GM23248 (cell line): Measurements from ENCODE around the gene PFKFB2. TPM values are rescaled to one million over a fixed set of nuclear protein-coding genes. Genes with fewer than 3 reads are reported as not detected.

Source experiments
- DNase-seq: peaks from one replicate; pipeline ENCODE4 v3.0.0-alpha.2; 2015
- H2AFZ ChIP-seq: fragments of 200-600 bp; sonication (generic); 2 replicates; pipeline ENCODE4 v1.6.1; 2016; ENCODE audit warnings: antibody characterized with exemption
- H3F3A ChIP-seq: fragments of 200-600 bp; sonication (generic); 2 replicates; pipeline ENCODE4 v1.6.1; 2016; ENCODE audit warnings: mild to moderate bottlenecking, antibody characterized with exemption, mixed run types; ENCODE audit not compliant: insufficient read depth
- H3K27ac ChIP-seq: fragments of 200-600 bp; sonication (generic); 2 replicates; pipeline ENCODE4 v1.5.1; 2016; ENCODE audit warnings: mild to moderate bottlenecking
- H3K27me3 ChIP-seq: fragments of 200-600 bp; sonication (generic); replicated peaks from 2 replicates; pipeline ENCODE4 v1.6.1; 2016; ENCODE audit warnings: mild to moderate bottlenecking; ENCODE audit not compliant: insufficient read depth
- H3K36me3 ChIP-seq: fragments of 200-600 bp; sonication (generic); 2 replicates; pipeline ENCODE4 v1.6.1; 2016; ENCODE audit warnings: low read depth, mild to moderate bottlenecking
- H3K4me1 ChIP-seq: fragments of 200-600 bp; sonication (generic); 2 replicates; pipeline ENCODE4 v1.6.1; 2016; ENCODE audit warnings: mild to moderate bottlenecking; ENCODE audit not compliant: insufficient read depth
- H3K4me2 ChIP-seq: fragments of 200-600 bp; sonication (generic); one replicate; pipeline ENCODE4 v1.6.1; 2016; ENCODE audit warnings: mild to moderate bottlenecking; ENCODE audit not compliant: unreplicated experiment
- H3K4me3 ChIP-seq: fragments of 200-600 bp; sonication (generic); 2 replicates; pipeline ENCODE4 v1.5.1; 2016; ENCODE audit warnings: mild to moderate bottlenecking
- H3K79me2 ChIP-seq: fragments of 200-600 bp; sonication (generic); 2 replicates; pipeline ENCODE4 v1.6.1; 2016; ENCODE audit warnings: mild to moderate bottlenecking; ENCODE audit not compliant: insufficient read depth
- H3K9ac ChIP-seq: fragments of 200-600 bp; sonication (generic); 2 replicates; pipeline ENCODE4 v1.6.1; 2016; ENCODE audit warnings: mild to moderate bottlenecking
- H3K9me2 ChIP-seq: fragments of 200-600 bp; sonication (generic); 2 replicates; pipeline ENCODE4 v1.6.1; 2016; ENCODE audit warnings: mixed run types, mild to moderate bottlenecking, moderate library complexity; ENCODE audit not compliant: insufficient read depth
- H3K9me3 ChIP-seq: fragments of 200-600 bp; sonication (generic); one replicate; pipeline ENCODE4 v1.6.1; 2017; ENCODE audit warnings: low read depth
- H4K20me1 ChIP-seq: fragments of 200-600 bp; sonication (generic); 2 replicates; pipeline ENCODE4 v1.6.0; 2016; ENCODE audit not compliant: insufficient read depth
- EZH2 ChIP-seq: fragments of 200-600 bp; sonication (generic); IDR thresholded peaks from 2 replicates; pipeline ENCODE4 v1.6.1; 2018; ENCODE audit warnings: antibody characterized with exemption, mild to moderate bottlenecking; ENCODE audit not compliant: insufficient read depth, poor library complexity, severe bottlenecking
- EZH2phosphoT487 ChIP-seq: fragments of 200-600 bp; sonication (generic); IDR thresholded peaks from 2 replicates; pipeline ENCODE4 v1.6.1; 2018; ENCODE audit warnings: antibody characterized with exemption, moderate library complexity, mild to moderate bottlenecking, low read depth; ENCODE audit not compliant: insufficient read depth
- WGBS, 2 experiments: methylation state at CpG; one replicate each; pipeline ENCODE4 v1.1.6; 2015 to 2017; ENCODE audit warnings: low lambda C conversion rate in 2 of 2, low coverage in 1 of 2; ENCODE audit errors: missing lambda C conversion rate in 2 of 2; 5-methylcytosine and 5-hydroxymethylcytosine counted together
- in situ Hi-C: fragments of 300-500 bp; cut with MboI; formaldehyde crosslinking; loops from 2 replicates; pipeline ENCODE4 v1.15.0; 2020
- polyA plus RNA-seq: library from polyadenylated mRNA; unstranded; fragments of >200 nt; fragmentation: Nextera tagmentation; extraction: Ambion mirVana; gene quantifications from 2 replicates; pipeline ENCODE4 v1.2.1, GENCODE V29; 2016
- total RNA-seq: library from RNA; depleted of rRNA; stranded (reverse); fragments of >200 nt; shearing (Covaris generic); gene quantifications from 2 replicates; pipeline ENCODE4 v1.2.3, GENCODE V29; 2014

Gene PFKFB2
- total and polyA plus RNA-seq, 2 experiments from 2014 or later, result 1.6 to 4.2 TPM

DNA sequence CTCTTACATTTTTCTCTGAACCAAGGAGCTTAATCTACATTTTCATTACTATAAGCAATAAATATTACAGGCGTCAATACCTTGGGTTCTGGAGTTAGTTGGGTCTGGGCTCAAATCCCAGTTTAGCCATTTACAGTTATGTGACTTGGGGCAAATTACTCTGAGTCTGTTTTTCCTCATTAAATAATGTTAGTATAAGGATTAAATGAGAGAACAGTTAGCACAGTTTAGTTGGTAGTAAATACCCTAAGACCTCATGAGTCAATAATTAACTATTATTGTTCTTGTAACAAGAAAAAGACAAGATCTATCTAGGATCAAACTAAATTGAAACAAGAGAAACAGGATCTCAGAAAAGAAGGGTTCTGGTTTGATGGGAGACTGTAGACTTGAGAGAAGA is 25.2 kb upstream of the PFKFB2 start:
- no peak for TF ChIP-seq EZH2phosphoT487
- TF ChIP-seq EZH2, result no peak
- Histone ChIP-seq H3K9me3 (no peaks in the 10 kb centered on the region), H3K27me3 (no peaks in the 10 kb centered on the region), H3K36me3 (no peaks in the 10 kb centered on the region), H3K9me2 (no peaks in the 10 kb centered on the region), H4K20me1 (no peaks in the 10 kb centered on the region), H3K27ac (no peak overlapping the region), H3K9ac (no peak overlapping the region), H3F3A (peaks cover 23% of the 10 kb centered on the region), H3K79me2 (no peaks in the 10 kb centered on the region), H3K4me3 (no peak overlapping the region), H3K4me2 (no peak overlapping the region), H2AFZ (no peak overlapping the region), H3K4me1 (peaks cover 28% of the 10 kb centered on the region)
- in situ Hi-C loops, result no loop called here
- WGBS, 2 experiments, result 96 to 97% methylated on average over 1 of the region's 1 CpG
- DNase-seq, result no peak

DNA sequence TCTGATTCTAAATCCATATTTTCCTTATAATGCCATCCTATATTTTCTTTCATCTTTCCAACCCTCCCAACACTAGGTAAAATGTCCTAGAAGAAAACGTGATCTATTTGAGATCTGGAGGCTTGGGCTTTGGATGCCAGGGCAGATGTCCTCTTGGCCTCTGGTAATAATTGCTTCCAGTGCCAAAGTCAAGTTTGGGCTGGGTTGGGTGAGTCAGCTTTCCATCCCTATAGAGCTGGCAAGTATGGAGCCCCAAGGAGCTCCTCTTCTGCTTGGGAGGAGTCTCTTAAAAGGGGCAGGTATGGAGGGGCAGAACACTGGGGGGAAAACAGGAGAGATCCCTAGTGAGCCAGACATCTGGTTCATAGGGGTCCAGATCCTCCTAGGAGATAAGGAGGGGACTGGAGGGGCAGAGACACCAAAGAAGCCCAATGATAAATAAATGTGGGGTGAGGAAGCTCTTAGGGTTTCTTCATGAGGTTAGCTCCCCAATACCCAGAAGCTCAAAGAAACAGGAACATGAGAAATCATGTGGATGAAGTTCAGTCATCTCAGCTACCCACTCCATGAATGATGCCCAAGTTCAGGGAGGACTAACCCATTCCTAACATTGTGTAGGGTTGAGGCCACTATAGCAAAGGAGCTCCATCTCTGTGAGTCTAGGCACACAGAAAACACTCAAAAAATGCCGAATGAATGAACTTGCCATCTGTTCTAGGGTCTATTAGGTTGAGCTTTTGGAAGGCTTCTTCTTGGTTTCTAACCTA is 24.0 kb upstream of the PFKFB2 start:
- TF ChIP-seq EZH2phosphoT487 (no peak), EZH2 (no peak)
- Histone ChIP-seq H3K9me2 (no peaks in the 10 kb centered on the region), H3K36me3 (no peaks in the 10 kb centered on the region), H3F3A (peaks cover 23% of the 10 kb centered on the region), H3K79me2 (no peaks in the 10 kb centered on the region), H3K4me2 (no peak overlapping the region), H3K27me3 (no peaks in the 10 kb centered on the region), H2AFZ (no peak overlapping the region), H3K4me3 (no peak overlapping the region), H3K9ac (no peak overlapping the region), H3K27ac (no peak overlapping the region), H3K4me1 (peaks cover 28% of the 10 kb centered on the region), H4K20me1 (no peaks in the 10 kb centered on the region), H3K9me3 (no peaks in the 10 kb centered on the region)
- WGBS, 2 experiments, result 34 to 41% methylated on average over 2 of the region's 2 CpGs
- DNase-seq, result no peak
- in situ Hi-C loops, result no loop called here

- H3K4me1 ChIP-seq, result peaks cover 30% of the 10 kb centered on the region
- H3F3A ChIP-seq, result peaks cover 27% of the 10 kb centered on the region
- H3K79me2 ChIP-seq, result no peaks in the 10 kb centered on the region
- no peak overlapping the region for H3K4me3 ChIP-seq
- TF ChIP-seq EZH2phosphoT487, result no peak
- TF ChIP-seq EZH2, result no peak
- H4K20me1 ChIP-seq, result no peaks in the 10 kb centered on the region
- no peaks in the 10 kb centered on the region for H3K9me2 ChIP-seq
- peak overlapping the region; percentile 51 for H2AFZ ChIP-seq
- no peak overlapping the region for H3K4me2 ChIP-seq
- in situ Hi-C loops, result no loop called here
- H3K9ac ChIP-seq, result no peak overlapping the region
- no peaks in the 10 kb centered on the region for H3K9me3 ChIP-seq
- H3K27me3 ChIP-seq, result no peaks in the 10 kb centered on the region
- DNase-seq, result no peak
- H3K36me3 ChIP-seq, result no peaks in the 10 kb centered on the region
- WGBS, 2 experiments, result 41 to 43% methylated on average over 5 of the region's 5 CpGs
- H3K27ac ChIP-seq, result no peak overlapping the region
Observed at GRCh38 chr1:207029701-207030521, 23.2 kb upstream of the PFKFB2 start.

GRCh38 chr1:207030522-207031009 is 22.5 kb upstream of the PFKFB2 start:
- Histone ChIP-seq H2AFZ (no peak overlapping the region), H3K27ac (no peak overlapping the region), H3K9me2 (no peaks in the 10 kb centered on the region), H3F3A (peaks cover 26% of the 10 kb centered on the region), H4K20me1 (no peaks in the 10 kb centered on the region), H3K79me2 (no peaks in the 10 kb centered on the region), H3K36me3 (no peaks in the 10 kb centered on the region), H3K9me3 (no peaks in the 10 kb centered on the region), H3K9ac (no peak overlapping the region), H3K4me2 (no peak overlapping the region), H3K4me3 (no peak overlapping the region), H3K27me3 (no peaks in the 10 kb centered on the region), H3K4me1 (peaks cover 31% of the 10 kb centered on the region)
- in situ Hi-C loops, result no loop called here
- 93 to 97% methylated on average over 5 of the region's 5 CpGs for WGBS, 2 experiments
- TF ChIP-seq EZH2, result no peak
- TF ChIP-seq EZH2phosphoT487, result no peak
- DNase-seq, result no peak
